WTC11 (cell line): ENCODE measurements around the gene ZNF496.

Source experiments
- CTCF ChIP-seq: fragments of 200-600 bp; IDR thresholded peaks from 2 replicates; pipeline ENCODE4 v1.8.0; 2022; ENCODE audit warnings: antibody characterized with exemption
- E2F1 ChIP-seq: sonication (generic); formaldehyde crosslinking; IDR thresholded peaks from 2 replicates; pipeline ENCODE4 v1.8.0; 2022; ENCODE audit warnings: mild to moderate bottlenecking, missing genetic modification reagents
- FOXP1 ChIP-seq: sonication (generic); formaldehyde crosslinking; IDR thresholded peaks from 2 replicates; pipeline ENCODE4 v1.8.0; 2022; ENCODE audit warnings: missing genetic modification reagents, mild to moderate bottlenecking, moderate library complexity, borderline replicate concordance
- USF1 ChIP-seq: sonication (generic); formaldehyde crosslinking; IDR thresholded peaks from 2 replicates; pipeline ENCODE4 v1.8.0; 2022; ENCODE audit warnings: mild to moderate bottlenecking, missing genetic modification reagents
- USF2 ChIP-seq: sonication (generic); formaldehyde crosslinking; IDR thresholded peaks from 2 replicates; pipeline ENCODE4 v1.8.1; 2023; ENCODE audit warnings: mild to moderate bottlenecking, missing genetic modification reagents, moderate library complexity
- ZNF121 ChIP-seq: sonication (generic); formaldehyde crosslinking; IDR thresholded peaks from 2 replicates; pipeline ENCODE4 v1.8.0; 2023; ENCODE audit warnings: missing genetic modification reagents
- ZNF396 ChIP-seq: fragments of 250-450 bp; sonication (Bioruptor Pico); IDR thresholded peaks from 2 replicates; pipeline ENCODE4 v1.8.0; 2021; ENCODE audit warnings: mild to moderate bottlenecking, moderate library complexity, borderline replicate concordance

GRCh38 chr1:247330548-247331171, 1.0 kb downstream of the ZNF496 start:
- TF ChIP-seq FOXP1 (CRISPR knock-in tag) (no peak), CTCF (no peak), USF1 (CRISPR knock-in tag) (no peak), USF2 (CRISPR knock-in tag) (no peak), E2F1 (CRISPR knock-in tag) (no peak), ZNF396 (CRISPR knock-in tag) (no peak), ZNF121 (CRISPR knock-in tag) (no peak)
